Tibial nerve (tissue), 4 donors: ENCODE data around the gene CDH4.

Source experiments
- EP300 ChIP-seq, 2 donors: sonication (generic); formaldehyde crosslinking; IDR thresholded peaks; one replicate each; pipeline ENCODE4 v1.6.1; 2017; ENCODE audit warnings: antibody characterized with exemption in 2 of 2, mild to moderate bottlenecking in 1 of 2
- POLR2A ChIP-seq, 2 donors: fragments of 450-650 bp; IDR thresholded peaks; one replicate each; pipeline ENCODE4 v1.6.1; 2017; ENCODE audit warnings: antibody characterized with exemption in 2 of 2, mild to moderate bottlenecking in 2 of 2, moderate library complexity in 2 of 2
- TF ChIP-seq, protein P1 (sequence below), 5 experiments: fragments of 200-600 bp in 3 of 5; fragments of 450-650 bp in 2 of 5; sonication (generic) in 3 of 5; IDR thresholded peaks; one replicate each; pipeline ENCODE4 v1.5.1; 2016 to 2019; ENCODE audit warnings: antibody characterized with exemption in 5 of 5, mild to moderate bottlenecking in 3 of 5, moderate library complexity in 2 of 5

DNA sequence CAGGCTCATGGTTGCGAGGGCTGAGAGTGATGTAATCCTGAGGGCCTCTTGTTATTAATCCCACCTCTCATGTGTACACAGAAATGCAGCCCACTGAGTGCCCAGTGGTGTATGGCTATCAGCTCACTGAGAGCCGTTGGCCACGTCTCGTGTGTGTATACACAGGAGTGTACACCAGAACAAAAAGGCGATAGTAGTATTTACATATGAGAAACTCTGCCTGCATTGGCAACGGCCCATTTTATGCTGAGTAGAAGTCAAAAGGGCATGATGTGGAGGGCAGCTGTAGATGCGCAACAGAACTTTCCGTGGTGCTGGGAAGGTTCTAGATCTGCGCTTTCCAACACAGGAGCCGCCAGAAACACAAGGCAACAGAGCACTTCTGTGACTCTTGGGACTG, 28.9 kb upstream of the CDH4 start:
- TF ChIP-seq, protein P1, sequence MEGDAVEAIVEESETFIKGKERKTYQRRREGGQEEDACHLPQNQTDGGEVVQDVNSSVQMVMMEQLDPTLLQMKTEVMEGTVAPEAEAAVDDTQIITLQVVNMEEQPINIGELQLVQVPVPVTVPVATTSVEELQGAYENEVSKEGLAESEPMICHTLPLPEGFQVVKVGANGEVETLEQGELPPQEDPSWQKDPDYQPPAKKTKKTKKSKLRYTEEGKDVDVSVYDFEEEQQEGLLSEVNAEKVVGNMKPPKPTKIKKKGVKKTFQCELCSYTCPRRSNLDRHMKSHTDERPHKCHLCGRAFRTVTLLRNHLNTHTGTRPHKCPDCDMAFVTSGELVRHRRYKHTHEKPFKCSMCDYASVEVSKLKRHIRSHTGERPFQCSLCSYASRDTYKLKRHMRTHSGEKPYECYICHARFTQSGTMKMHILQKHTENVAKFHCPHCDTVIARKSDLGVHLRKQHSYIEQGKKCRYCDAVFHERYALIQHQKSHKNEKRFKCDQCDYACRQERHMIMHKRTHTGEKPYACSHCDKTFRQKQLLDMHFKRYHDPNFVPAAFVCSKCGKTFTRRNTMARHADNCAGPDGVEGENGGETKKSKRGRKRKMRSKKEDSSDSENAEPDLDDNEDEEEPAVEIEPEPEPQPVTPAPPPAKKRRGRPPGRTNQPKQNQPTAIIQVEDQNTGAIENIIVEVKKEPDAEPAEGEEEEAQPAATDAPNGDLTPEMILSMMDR (IDR thresholded peaks at IDR 0.05) = no peak
- TF ChIP-seq EP300 (IDR thresholded peaks at IDR 0.05) (no peak), POLR2A (IDR thresholded peaks at IDR 0.05) (no peak)
